HG02943 (cell line): ENCODE measurements around the gene ATAD3A.

Experiments used
- ATAC-seq: cut with Tn5 transposase; IDR thresholded peaks from one replicate; pipeline ENCODE4 v1.9.1; 2021; ENCODE audit warnings: mild to moderate bottlenecking, low read depth, moderate library complexity; ENCODE audit not compliant: unreplicated experiment

Gene ATAD3A

DNA sequence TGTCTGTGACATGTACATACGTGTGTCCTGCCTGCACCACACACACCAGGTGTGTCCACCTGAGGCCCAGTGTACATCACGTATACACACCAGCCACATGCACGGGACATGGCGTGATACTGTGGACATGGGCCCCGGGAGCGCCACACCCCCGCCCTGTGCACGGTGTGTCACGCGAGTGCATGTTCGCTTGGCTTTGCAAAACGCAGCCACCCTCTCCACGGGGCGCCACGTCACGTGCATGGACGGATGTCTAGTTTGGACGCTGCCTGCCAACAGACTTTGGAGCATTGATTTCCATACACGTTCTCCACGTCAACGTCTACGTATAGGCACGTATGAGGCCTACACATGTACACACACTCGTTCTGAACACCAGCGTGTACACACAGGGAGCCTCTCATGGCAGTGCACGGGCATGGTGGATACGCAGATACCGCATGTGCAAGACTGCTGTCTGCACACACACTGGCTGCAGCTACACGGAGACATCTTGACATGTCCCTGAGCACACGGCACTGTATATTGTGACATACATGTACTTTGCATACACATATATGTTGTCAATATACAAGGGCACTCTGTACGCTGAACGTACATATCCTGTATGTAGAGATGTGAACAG is 25.8 kb downstream of the ATAD3A start:
- no peak for ATAC-seq

DNA sequence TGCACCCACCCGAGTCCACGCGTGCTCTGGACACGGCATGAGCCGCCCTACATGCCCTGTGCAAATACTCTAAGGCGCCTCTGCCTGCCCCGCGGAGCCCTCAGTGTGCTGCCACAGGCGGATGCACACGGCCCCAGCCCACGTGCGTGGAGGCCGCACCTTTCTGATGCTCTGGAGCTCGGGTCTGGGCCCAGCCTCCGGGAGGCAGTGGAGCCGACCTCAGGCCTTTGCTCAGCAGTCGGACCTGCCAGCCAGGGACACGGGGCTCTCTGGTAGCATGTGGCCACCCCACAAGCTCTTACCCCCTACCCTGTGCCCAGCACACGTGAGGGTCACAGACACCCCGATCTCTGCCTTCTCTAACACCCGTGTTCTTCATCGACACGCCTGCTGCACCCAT is 26.4 kb downstream of the ATAD3A start:
- no peak for ATAC-seq

DNA sequence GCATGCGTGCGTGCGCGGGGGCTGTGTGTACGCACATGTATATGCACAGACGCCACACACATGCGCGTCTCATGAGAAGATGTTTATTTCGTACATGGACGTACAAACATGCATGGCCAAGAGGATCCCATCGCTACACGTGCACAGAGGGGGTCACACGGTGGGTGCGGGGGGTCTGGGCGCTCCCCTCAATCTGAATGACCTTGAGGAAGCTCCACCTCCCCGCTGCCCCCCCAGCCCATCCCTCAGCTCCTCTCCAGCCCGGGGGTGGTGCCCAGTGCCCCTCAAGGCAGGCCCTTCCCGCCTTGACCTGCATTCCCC is 27.0 kb downstream of the ATAD3A start:
- ATAC-seq, result no peak

DNA sequence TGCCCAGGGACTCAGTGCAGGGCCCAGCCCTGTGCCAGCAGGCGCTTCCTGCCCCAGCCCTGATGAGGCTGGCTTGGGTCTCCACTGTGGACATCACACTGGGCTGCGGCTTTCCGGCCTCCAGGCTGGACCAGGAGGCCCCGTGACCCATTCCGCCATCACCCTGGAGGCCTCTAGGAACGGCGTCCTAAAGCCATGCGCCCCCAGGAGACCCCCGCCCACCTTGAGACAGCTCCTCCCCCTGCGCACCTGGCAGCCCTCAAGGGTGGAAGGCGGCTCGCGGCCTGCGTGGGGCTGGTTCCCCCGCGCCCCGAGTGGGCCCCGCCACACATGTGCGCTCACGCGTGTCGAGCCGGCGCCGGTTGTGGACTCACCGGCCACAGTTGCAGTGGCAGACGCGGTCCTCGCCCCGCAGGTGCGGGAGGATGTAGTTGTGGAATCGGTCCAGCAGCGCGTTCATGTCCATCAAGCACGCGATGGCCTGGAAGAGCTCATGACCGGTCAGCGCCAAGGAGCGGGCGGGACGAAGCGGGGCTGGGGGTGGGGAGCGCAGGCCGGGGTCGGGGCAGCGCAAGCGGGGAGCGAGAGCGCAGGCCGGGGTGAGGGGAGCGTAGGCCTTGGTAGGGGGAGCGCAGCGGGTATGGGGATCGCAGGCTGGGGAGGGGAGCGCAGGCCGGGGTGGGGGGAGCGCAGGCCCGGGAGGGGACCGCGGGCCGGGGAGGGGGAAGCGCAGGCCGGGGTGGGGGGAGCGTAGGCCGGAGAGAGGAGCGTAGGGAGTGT is 27.5 kb downstream of the ATAD3A start:
- ATAC-seq, result no peak

DNA sequence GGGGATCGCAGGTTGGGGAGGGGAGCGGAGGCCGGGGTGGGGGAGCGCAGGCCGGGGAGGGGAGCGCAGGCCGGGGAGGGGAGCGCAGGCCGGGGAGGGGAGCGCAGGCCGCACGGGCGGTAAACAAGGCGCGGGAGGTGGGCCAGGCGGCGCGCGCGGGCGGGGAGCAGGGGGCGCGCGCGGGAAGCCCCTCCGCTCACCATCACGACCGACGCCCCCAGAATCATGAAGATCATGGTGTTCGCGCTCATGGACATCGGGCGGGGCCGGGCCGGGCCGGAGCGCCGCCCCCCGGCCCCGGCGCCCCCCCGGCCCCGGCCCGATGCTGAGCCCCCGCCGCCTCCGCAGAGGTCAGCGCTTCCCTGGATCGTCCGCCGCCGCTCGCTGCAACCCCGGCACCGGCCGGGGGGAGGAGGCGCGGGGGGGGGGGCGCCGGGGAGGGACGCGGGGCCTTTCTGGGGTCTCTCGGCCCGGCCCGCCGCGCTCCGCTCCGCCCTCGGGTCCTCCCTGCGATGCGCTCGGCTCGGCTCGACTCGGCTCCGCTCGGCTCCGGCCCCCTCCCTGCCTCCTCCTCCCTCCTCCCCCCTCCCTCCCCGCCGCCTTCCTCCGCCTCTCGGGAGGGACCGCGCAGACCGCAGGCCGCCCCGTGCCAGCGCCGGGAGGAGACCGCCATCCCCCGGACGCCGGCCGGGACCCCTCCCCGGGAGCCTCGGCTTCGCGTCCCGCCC is 28.3 kb downstream of the ATAD3A start, which contains the start of gene TMEM240:
Gene TMEM240 (minus strand): TSS at position 535 of the 728 bp plus-strand sequence. CDS start 278 bp downstream, at position 257.
- ATAC-seq, result no peak

DNA sequence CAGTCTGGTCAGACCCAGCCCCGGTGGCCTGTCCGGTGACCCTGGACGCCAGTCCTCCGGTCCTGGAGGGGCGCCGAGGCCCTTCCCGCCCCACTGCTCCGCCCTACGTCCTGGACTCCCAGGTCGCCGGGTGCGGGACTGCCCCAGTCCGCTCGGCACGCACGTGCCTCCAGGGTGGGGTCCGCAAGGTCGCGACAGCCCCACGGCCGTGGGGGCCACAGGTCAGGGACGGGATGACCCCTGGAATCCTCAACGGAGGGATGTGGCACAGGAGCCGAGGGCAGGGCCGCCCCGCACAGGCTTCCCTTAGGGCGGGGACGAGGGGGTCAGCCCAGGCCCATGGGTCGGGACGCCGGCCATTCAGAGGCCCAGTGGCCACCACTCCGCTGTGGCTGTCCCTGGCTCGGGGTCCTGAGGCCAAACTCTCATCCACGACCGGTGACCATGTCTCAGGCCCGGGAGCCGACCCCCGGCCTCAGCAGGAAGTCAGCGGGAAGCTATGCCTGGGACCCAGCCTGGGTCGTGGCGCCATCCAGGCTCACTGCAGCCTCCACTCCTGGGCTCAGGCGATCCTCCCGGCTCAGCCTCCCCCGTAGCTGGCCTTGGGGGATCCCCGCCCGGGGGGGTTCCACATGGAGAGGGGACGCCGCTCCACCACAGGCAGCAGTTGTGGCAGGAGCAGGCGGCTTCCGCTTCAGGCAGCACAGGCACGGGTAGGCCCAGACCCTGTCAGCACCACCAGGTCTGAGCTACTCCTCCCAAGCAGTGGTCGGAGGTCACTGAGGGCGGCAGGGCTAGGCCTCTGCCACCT is 29.1 kb downstream of the ATAD3A start:
- no peak for ATAC-seq

DNA sequence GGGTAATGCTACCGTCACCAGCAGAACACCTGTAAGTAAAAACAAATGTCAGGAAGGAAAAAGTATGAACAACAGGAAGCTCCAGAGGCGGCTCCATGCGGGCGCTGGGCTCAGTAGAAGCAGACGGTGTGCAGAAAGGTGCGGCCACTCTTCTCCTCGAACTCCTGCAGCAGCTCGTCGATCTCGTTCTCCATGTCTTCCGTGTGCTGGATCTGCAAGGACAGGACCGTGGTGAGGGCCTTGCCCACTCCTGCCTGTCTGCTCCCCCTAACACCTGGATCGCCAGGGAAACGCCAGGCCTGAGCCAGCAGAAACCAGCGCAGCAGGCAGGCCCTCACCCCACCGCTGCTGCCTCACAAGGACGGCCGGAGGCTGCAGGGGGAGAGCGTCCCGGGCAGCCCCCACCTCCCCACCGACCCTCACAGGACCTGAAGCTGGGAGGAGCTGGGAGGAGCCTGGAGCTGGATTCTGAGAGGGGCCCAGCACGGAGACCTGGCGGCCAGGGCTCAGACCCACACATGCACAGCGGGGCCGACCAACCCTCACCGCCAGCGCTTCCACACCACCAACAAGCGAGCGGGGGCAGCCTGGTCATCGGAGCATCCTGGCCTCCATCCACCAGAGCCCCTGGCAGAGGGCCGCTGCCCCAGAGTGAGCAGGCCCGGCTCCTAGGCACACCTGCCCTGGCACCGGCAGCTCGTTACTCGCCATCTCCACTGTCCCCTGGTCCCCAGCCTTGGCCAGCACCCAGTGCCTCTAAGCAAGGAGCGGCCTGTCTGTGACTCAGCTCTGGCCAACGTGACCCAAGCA is 30.2 kb downstream of the ATAD3A start:
- ATAC-seq, result no peak

DNA sequence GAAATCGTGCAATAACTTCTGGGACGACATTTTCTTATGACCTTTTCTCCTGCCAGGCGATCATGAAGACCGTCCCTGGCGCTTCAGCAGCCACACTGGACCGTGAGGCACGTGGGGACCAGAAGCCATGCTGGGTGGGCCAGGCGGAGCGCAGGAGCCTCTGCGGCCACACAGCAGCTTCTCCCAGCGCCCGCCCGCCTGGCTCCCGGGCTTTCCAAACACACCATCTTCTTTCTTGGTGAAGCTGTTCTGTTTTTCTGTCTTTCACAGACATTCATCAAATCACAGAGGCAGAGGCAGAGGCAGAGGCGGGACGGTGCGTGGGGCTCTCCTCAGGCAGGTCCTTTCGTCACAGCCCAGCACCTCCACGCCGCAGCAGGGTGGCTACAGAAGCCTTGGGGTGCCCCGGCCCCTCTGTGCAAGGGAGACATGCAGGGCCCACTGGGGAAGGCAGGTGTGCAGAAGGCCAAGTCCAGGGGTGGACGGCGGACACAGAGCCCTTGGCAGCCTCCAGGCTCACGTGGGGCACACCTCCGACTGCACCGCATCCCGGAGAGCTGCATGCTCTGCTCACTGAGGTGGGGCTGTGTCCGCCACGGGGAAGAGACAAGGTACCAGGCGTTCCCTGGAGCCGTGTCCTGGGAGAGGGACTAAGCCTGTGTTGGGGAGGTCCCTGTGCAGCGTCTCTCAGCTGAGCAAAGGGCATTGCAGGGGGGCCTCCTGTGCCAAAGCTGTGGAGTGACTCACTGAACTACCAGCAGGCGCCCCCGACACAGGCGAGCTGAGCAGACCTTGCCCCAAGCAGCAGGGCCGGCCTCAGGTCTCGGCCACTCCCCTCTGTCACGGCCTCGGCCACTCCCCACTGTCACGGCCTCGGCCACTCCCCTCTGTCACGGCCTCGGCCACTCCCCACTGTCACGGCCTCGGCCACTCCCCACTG is 31.1 kb downstream of the ATAD3A start:
- no peak for ATAC-seq

DNA sequence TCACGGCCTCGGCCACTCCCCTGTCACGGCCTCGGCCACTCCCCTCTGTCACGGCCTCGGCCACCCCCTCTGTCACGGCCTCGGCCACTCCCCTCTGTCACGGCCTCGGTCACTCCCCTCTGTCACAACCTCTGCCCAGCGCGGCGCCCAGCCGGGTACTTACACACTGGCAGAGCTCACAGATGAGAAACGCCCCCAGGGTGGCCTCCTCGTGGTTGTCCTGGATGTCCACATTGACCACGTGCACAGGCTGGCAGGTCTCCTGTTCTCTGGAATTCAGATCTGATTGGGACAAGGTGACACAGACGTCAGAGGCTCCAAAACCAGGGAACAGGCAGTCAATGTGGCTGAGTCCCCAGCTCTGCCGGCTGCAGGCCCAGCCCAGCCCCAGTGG is 31.7 kb downstream of the ATAD3A start:
- ATAC-seq, result no peak

DNA sequence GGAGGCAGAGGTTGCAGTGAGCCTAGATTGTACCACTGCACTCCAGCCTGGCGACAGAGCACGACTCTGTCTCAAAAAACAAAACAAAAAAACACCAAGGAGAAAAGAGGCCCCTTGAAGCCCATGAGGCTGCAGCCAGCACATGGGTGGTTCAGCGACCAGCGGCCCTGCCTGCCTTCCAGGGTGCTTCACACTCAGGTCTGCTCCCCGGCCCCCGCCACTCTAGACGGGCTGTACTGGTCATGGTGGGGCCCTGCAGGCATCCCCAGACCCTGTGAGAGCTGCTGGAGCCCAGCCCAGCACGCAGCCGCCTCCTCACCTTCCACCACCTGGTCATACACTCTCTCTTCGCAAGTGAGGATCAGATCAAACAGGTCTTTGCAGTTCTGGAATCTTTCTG is 32.6 kb downstream of the ATAD3A start:
- ATAC-seq, result no peak

DNA sequence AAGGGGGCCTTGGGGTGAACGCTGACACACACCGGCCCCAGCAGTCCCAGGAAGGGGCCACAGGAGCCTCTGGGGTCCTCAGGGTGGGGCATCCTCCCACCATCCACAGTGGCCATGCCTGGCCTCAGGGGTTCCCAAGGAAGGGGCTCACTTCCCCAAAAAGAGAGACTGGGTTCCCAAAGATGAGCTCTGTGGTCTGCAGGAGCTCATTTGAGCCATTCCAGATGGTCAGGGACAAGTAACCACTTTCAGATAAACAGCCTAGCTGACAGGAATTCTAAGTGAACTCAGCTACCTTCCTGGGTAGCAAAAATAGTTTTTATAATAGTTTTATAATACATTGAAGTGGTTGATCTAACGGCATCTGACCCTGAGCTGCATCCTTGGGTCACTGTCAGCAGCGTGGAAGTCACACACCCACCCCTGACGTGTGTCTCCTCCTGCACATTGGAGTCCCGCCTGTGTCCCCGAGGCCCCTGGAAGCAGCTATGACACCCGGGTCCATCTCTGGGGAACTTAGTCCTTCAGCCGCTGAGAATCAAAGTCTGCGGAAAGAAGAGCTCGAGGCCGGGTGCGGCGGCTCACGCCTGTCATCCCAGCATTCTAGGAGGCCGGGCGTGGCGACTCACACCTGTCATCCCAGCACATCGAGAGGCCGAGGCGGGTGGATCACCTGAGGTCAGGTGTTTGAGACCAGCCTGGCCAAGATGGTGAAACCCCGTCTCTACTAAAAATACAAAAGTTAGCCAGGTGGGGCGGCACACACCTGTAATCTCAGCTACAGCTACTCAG is 34.2 kb downstream of the ATAD3A start:
- ATAC-seq, result no peak

DNA sequence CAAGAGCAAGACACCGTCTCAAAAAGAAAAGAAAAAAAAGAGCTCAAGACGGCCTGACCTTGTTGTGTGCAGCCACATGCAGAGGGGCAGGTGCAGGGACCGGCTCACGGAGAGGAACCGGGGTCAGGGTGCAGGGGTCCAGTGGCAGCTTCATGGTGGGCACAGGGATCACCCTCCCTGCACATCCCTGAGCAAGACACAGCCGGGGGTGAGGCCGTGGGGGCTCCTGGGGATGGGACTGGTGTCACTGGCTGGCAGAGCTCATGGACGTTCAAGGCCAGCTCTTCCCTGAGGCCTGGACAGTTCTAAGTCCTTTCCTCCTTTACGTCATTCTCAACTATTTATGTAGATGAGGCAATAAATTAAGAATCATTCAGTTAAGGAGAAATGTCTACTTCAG is 35.0 kb downstream of the ATAD3A start:
- no peak for ATAC-seq

DNA sequence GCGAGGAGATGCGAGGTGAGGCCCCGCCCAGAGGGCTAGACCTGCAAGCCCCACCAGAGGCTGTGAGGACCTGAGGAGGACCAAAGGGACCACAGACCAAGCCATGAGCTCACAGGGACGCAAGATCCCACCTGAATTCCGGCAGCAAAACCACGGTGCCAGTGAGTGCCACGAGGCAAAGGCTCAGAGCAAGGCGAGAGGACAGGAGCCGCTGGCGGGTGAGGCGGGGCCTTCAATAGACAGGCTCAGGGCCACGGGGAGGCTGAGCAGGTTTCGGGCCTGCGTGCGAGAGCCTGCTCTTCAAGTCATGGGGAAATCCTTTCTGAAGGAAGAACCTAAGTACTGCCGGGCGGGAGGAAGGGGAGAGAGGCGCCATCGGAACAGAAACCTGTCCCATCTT is 35.5 kb downstream of the ATAD3A start:
- ATAC-seq, result no peak

DNA sequence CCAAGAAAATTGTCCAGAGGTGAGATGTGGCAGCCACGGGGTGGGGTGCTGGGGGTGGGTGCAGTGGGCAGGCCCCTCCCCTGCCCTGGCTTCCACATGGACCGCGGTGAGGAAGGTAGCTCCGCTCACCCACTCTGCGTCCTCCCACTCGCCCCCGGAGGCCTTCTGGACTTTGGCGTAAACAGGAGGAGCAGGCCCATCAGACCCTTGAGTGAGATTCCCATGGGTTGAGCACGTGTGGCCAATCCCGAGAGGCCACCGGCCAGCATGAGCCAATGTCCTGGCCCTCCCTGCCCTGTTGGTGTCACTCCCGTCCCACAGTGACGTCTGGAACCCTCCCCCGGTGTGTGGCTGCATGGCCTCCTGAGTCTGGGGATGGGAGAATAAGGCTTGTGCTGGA is 36.6 kb downstream of the ATAD3A start:
- ATAC-seq, result no peak

DNA sequence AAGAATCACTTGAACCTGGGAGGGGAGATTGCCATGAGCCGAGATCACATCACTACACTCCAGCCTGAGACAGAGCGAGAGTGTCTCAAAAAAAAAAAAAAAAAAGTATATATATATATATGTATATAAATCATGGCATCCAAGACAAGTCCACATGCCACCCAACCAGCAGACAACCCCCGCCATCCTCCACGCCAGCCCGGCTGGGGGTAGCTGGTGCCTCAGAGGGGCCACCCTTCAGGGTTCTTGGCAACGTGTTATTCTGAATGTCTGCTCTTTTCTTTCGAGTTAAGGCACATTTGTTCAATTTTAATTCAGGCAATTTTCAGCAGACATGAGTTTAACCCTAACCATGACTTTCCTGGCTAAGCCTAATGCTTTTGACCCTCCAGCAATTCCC is 38.1 kb downstream of the ATAD3A start:
- ATAC-seq, result no peak

DNA sequence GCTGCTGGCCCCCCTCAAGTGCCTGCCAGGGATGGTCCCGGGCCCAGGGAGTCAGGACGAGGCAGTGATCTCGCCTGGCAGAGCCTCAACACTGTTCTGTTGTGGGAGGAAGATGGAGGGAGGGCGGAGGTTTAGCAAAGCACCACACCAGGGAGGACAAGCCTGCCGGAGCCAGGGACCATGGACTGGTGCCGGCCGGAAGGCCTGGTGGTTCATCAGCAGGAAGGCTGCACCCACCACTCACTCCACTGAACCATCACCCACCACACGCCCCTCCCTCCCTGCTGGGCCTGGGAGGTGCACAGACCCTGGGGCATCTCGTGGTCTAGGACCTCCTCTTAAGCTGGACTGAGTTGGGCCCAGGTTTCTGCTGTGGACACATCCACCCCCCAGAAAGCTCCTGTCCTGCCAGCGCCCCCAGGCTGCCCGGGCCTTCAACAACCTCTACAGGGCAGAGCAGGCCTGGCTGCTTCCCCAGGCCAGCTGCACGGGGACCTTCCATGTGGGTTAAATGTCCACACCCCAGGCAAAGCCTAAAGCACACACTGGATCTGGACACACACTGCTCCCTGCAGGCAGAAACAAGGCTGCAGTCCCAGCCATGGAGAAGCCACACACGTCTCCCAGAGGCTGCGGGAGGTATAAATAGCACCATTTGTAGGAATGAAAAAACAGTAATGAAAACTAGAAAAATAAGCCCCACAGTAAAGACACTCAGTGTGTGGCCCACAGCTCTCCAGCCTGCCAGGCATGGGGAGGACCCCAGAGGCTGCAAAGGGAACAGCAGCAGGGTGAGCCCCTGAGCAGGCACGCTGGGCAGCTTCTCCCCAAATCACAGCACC is 38.9 kb downstream of the ATAD3A start:
- no peak for ATAC-seq

DNA sequence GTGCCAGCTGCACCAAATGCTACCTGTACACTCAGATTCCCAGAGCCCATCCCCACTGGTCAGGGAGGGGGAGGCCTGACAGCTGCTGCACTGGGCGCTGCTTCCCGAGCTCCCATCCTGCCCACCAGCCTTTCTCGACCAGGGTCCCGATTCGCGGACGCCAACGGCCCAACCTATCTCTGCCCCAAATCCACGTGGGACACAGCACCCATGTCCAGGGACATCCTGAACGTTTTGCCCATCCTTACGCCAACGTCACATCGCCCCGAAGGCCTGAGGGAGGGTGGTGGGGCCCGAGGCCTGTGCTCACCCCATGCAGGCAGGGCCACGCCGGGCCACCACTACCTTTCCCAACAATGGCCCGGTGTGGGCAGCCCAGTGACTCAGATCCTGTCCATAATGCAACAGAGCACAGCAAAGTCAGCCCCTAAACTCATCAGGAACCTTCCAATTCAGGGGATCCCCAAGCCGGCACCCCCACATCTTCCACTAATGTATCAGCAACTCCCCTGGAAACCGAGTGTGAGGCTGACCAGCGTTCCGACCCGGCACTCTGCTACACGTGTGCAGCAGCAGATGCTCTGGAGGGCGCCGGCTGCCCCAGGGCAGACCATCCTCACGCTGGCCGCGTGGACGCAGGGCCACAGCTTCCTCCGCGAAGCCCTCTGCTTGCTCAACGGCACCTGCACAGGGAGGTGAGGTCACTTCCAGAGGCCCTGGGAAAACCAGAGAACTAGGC is 39.7 kb downstream of the ATAD3A start:
- no peak for ATAC-seq
